Caki2 (cell line): ENCODE measurements around the gene EXOC3L2. TPM values are rescaled to one million over a fixed set of nuclear protein-coding genes. Genes with fewer than 3 reads are reported as not detected.

Experiments used
- DNase-seq: peaks from one replicate; pipeline ENCODE4 v3.0.0-alpha.2; 2015; ENCODE audit warnings: low read depth
- in situ Hi-C: cut with HindIII; loops from 2 replicates; pipeline ENCODE4 v1.10.0; 2016; ENCODE audit warnings: low sequenced_read_pairs, low pct_unique_long_range_greater_than_20kb, mixed read lengths
- total RNA-seq: library from RNA; depleted of rRNA; stranded (reverse); fragments of >200 nt; shearing (Covaris generic); gene quantifications from 2 replicates; pipeline ENCODE4 v1.2.3, GENCODE V29; 2014; ENCODE audit warnings: low replicate concordance

The EXOC3L2 gene
- total RNA-seq, 1 experiment from 2014 or later, result not detected

GRCh38 chr19:45195764-45196163 is 49.4 kb downstream of the EXOC3L2 start:
- in situ Hi-C loops, result no loop called here
- no peak for DNase-seq

- in situ Hi-C loops, result no loop called here
- no peak for DNase-seq
Observed at GRCh38 chr19:45191375-45191774, 53.8 kb downstream of the EXOC3L2 start.

GRCh38 chr19:45189971-45190370 is 55.2 kb downstream of the EXOC3L2 start:
- DNase-seq, result no peak
- in situ Hi-C loops, result no loop called here

- in situ Hi-C loops, result no loop called here
- DNase-seq, result no peak
Observed at GRCh38 chr19:45187421-45188100, 57.6 kb downstream of the EXOC3L2 start.

- DNase-seq, result no peak
- in situ Hi-C loops, result no loop called here
Observed at GRCh38 chr19:45186509-45187334, 58.5 kb downstream of the EXOC3L2 start.

- no peak for DNase-seq
- in situ Hi-C loops, result no loop called here
Observed at GRCh38 chr19:45184115-45184514, 61.1 kb downstream of the EXOC3L2 start.

- in situ Hi-C loops, result no loop called here
Observed at GRCh38 chr19:45182758-45183157, 62.4 kb downstream of the EXOC3L2 start.

GRCh38 chr19:45180936-45181335 is 64.3 kb downstream of the EXOC3L2 start:
- DNase-seq, result no peak
- in situ Hi-C loops, result no loop called here

More at GRCh38 chr19:45182758-45183157, 62.4 kb downstream of the EXOC3L2 start:
- DNase-seq, result no peak

- DNase-seq, result no peak
- in situ Hi-C loops, result no loop called here
Observed at GRCh38 chr19:45179892-45180370, 65.3 kb downstream of the EXOC3L2 start.

- in situ Hi-C loops, result no loop called here
- DNase-seq, result no peak
Observed at GRCh38 chr19:45179072-45179891, 65.9 kb downstream of the EXOC3L2 start.

- in situ Hi-C loops, result no loop called here
- peak; percentile 100 for DNase-seq
Observed at GRCh38 chr19:45178262-45179071, 66.7 kb downstream of the EXOC3L2 start, which contains the start of gene BLOC1S3. TSS of gene BLOC1S3 (plus strand) at chr19:45178784. CDS start at chr19:45179297, 513 bp downstream.

GRCh38 chr19:45177817-45178261 is 67.4 kb downstream of the EXOC3L2 start, which contains the start of gene TRAPPC6A:
TSS of gene TRAPPC6A (minus strand) at chr19:45178237. CDS start at chr19:45178218, 19 bp downstream.
- DNase-seq, result no peak
- in situ Hi-C loops, result no loop called here

- no peak for DNase-seq
- in situ Hi-C loops, result no loop called here
Observed at GRCh38 chr19:45175515-45176345, 69.5 kb downstream of the EXOC3L2 start.

- in situ Hi-C loops, result no loop called here
- no peak for DNase-seq
Observed at GRCh38 chr19:45173816-45174215, 71.4 kb downstream of the EXOC3L2 start.

- no peak for DNase-seq
- in situ Hi-C loops, result no loop called here
Observed at GRCh38 chr19:45172611-45173208, 72.5 kb downstream of the EXOC3L2 start.

- in situ Hi-C loops, result no loop called here
- DNase-seq, result no peak
Observed at GRCh38 chr19:45172173-45172572, 73.0 kb downstream of the EXOC3L2 start.
